Activated T-cell treated with anti-CD3 and anti-CD28 coated beads, Interleukin-2, amount 50 U/mL, for 72 hours (primary cell): ENCODE data around the gene TEX2. TPM values are rescaled to one million over a fixed set of nuclear protein-coding genes. Genes with fewer than 3 reads are reported as not detected.
"Not testable (repeated sequence)": the region's sequence is repeated elsewhere in the genome, so short reads cannot be mapped to it uniquely, and the experiment has no call there.

Source experiments
- ATAC-seq, 2 donors: fragments of 150-1000 bp; cut with Tn5 transposase; replicated peaks in 1 of 2; 2 replicates each; pipeline ENCODE4 v1.10.0; 2021; ENCODE audit warnings: moderate library complexity in 2 of 2, mild to moderate bottlenecking in 1 of 2
- DNase-seq, 2 donors: peaks; one replicate each; pipeline ENCODE4 v3.0.0; 2021 to 2022; ENCODE audit warnings: mixed read lengths in 1 of 2
- H3K27ac Mint-ChIP-seq: one replicate; pipeline ENCODE4 v1.8.0; 2022; ENCODE audit warnings: mild to moderate bottlenecking, moderate library complexity, mixed read lengths
- H3K27me3 Mint-ChIP-seq: one replicate; pipeline ENCODE4 v1.8.0; 2022; ENCODE audit warnings: low read depth, mixed read lengths
- H3K36me3 Mint-ChIP-seq, 2 donors: one replicate each; pipeline ENCODE4 v1.8.0; 2022; ENCODE audit warnings: mixed read lengths in 2 of 2, mild to moderate bottlenecking in 1 of 2; ENCODE audit not compliant: insufficient read depth in 2 of 2
- H3K4me1 Mint-ChIP-seq: one replicate; pipeline ENCODE4 v1.8.0; 2022; ENCODE audit warnings: low read depth, mixed read lengths
- H3K4me3 Mint-ChIP-seq, 2 donors: one replicate each; pipeline ENCODE4 v1.8.0; 2022; ENCODE audit warnings: mild to moderate bottlenecking in 2 of 2, mixed read lengths in 2 of 2, moderate library complexity in 2 of 2
- H3K9me3 Mint-ChIP-seq, 2 donors: one replicate each; pipeline ENCODE4 v1.8.0; 2022; ENCODE audit warnings: mixed read lengths in 2 of 2
- total RNA-seq, 2 donors: library from RNA; stranded (reverse); gene quantifications; one replicate each; pipeline ENCODE4 v1.2.3, GENCODE V29; 2022

TEX2 gene
- total RNA-seq, 2 donors from 2014 or later: 10.5 to 15.7 TPM

DNA sequence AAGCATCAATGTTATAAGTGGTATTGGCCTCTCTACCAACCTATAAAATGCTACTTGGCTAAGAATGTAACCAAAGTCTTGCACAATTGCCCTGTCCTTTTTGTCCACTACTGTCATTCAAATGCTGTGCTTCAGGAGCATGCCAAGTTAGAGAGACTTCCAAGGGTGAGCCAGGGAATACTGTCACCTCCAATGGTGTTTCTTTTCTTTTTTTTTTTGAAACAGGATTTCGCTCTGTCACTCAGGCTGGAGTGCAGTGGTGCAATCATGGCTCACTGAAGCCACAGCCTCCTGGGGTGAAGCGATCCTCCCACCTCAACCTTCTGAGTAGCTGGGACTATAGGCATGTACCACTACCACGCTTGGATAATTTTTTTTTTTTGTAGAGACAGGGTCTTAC lies 89.4 kb downstream of the TEX2 start:
- H3K9me3 Mint-ChIP-seq: no peaks in the 10 kb centered on the region
- H3K4me3 Mint-ChIP-seq: no peak overlapping the region
- peaks cover 0 to 5% of the 10 kb centered on the region in 2 donors for H3K36me3 Mint-ChIP-seq
- no peaks in the 10 kb centered on the region for H3K27me3 Mint-ChIP-seq
- ATAC-seq (no peak), DNase-seq (no peak)
- no peaks in the 10 kb centered on the region for H3K4me1 Mint-ChIP-seq
- no peak overlapping the region for H3K27ac Mint-ChIP-seq

DNA sequence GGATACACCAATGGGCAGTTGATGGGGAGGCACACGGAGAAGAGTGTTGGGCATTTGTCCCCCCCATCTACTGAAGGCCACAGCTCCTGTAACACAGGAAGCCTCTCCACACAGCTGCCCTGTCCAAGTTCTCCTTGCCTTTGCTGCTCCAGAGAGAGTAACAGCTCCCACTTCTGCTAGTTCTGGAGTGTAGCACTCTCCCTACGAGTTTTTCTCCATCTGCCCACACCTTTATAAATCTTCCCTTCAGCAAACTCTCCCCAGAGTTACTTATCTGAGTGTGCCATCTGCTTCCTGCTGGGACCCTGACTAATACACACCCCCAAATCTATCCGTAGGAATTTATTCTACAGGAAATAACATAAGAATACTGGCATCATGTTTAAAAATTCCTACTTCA lies 90.5 kb downstream of the TEX2 start:
- H3K4me3 Mint-ChIP-seq: no peak overlapping the region
- H3K27ac Mint-ChIP-seq: no peak overlapping the region
- no peaks in the 10 kb centered on the region for H3K27me3 Mint-ChIP-seq
- no peaks in the 10 kb centered on the region for H3K4me1 Mint-ChIP-seq
- ATAC-seq (no peak), DNase-seq (no peak)
- H3K9me3 Mint-ChIP-seq: no peaks in the 10 kb centered on the region
- peaks cover 0 to 5% of the 10 kb centered on the region in 2 donors for H3K36me3 Mint-ChIP-seq

DNA sequence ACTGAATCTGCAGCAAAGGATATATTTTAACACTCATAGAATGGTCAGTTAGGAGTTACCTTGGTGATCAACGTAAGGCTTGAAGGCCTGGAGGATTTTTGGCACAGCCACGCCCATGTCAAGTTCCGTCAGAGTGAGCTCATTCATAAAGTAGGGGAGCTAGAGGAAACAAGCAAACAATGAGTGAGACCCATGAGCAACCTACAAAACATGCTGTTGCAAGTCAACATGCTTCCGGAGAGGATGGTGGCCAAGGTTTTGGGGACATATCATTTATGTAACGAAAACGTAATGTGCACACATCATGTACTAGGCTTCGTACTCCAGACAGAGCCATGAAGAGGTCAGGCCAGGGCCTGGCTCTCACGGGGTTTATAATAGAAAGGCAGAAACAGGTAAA lies 92.0 kb downstream of the TEX2 start:
- Mint-ChIP-seq H3K27ac (no peak overlapping the region), H3K27me3 (no peaks in the 10 kb centered on the region), H3K4me1 (no peaks in the 10 kb centered on the region), H3K9me3 (no peaks in the 10 kb centered on the region), H3K36me3 (peaks cover 0 to 5% of the 10 kb centered on the region in 2 donors), H3K4me3 (no peak overlapping the region)
- no peak for DNase-seq
- ATAC-seq: no peak

DNA sequence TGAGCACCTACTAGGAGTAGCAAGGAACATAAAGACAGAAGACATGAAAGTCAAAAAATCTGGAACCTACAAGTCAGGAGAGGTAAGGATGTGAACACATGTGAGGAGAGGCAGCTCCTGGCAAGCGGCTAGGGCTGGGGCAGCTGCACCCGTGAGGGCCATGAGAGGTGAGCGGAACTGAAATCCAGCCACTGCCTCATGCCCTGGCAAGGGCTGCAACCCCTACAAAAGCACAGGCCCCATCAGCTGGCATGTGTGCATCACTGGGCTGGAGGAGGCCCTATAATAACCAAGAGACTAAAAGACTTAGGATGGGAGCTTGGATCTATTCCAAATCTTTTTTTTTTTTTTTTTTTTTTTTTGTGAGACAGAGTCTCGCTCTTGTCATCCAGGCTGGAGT lies 92.8 kb downstream of the TEX2 start:
- no peak for ATAC-seq
- Mint-ChIP-seq H3K27me3 (no peaks in the 10 kb centered on the region), H3K27ac (no peak overlapping the region), H3K36me3 (peaks cover 0 to 5% of the 10 kb centered on the region in 2 donors), H3K9me3 (no peaks in the 10 kb centered on the region), H3K4me1 (no peaks in the 10 kb centered on the region), H3K4me3 (no peak overlapping the region)
- DNase-seq: no peak

DNA sequence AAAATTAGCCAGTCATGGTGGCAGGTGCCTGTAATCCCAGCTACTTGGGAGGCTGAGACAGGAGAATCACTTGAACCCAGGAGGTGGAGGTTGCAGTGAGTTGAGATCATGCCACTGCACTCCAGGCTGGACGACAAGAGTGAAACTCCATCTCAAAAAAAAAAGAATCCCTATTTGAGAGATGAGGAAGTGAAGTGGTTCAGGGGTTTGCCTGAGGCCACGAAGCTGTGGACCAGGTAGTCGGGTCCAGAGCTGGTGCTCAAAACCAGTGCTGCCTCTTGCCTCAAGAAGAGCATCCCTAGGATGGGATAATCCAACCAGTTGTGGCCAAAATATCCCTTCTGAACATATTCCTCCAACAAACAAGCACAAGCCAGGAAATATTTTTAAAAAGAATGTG lies 95.4 kb downstream of the TEX2 start:
- H3K27ac Mint-ChIP-seq, H3K4me1 Mint-ChIP-seq, DNase-seq, H3K36me3 Mint-ChIP-seq, H3K9me3 Mint-ChIP-seq, ATAC-seq, H3K4me3 Mint-ChIP-seq, H3K27me3 Mint-ChIP-seq: not testable (repeated sequence)

DNA sequence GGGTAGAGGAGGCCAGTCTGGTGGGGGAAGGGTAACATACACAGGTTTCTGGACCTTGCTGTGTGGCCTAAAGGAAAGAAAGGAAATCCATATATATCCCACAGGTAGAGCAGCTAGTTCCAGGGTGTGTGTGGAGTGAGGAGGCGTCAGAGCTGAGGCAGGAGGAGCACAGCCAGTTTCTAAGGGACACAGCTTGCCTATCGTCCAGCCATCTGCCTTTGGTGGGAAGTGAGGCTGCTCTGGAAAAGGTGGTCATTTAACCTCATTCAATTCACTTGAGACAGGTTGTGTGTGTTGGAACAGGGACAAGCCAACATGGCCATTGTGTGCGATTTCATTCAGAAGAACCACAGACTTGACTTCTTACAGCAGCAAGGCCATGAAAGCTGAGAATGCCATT lies 96.2 kb downstream of the TEX2 start:
- H3K27ac Mint-ChIP-seq: no peak overlapping the region
- no peak for DNase-seq
- no peaks in the 10 kb centered on the region for H3K9me3 Mint-ChIP-seq

DNA sequence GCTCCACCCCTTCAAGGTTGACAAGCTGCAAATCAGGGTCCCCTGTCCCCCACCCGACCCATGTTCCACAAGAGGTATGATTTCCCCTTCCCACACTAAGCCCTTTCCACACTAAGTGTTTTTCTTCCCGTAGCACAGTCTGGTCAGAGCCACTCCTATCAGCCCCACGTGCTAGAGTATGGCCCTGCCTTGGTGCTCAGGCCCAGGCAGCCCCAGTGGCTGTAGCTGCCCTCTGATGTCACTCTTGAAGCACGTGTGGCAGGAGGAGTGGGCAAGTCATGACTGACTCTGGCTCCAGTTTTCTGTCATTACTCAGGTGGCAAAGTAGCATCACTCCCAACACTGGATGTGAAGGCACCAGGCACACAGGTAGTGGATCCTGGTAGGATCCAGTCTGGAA lies 97.7 kb downstream of the TEX2 start:
- Mint-ChIP-seq H3K27ac (no peak overlapping the region), H3K27me3 (no peaks in the 10 kb centered on the region), H3K36me3 (peaks cover 0 to 2% of the 10 kb centered on the region in 2 donors), H3K9me3 (no peaks in the 10 kb centered on the region), H3K4me1 (no peaks in the 10 kb centered on the region), H3K4me3 (no peak overlapping the region)
- no peak for DNase-seq
- ATAC-seq: no peak

More for the DNA sequence above, 96.2 kb downstream of the TEX2 start:
- Mint-ChIP-seq H3K36me3 (peaks cover under 1 to 5% of the 10 kb centered on the region in 2 donors), H3K27me3 (no peaks in the 10 kb centered on the region), H3K4me1 (no peaks in the 10 kb centered on the region), H3K4me3 (no peak overlapping the region)
- ATAC-seq: no peak

DNA sequence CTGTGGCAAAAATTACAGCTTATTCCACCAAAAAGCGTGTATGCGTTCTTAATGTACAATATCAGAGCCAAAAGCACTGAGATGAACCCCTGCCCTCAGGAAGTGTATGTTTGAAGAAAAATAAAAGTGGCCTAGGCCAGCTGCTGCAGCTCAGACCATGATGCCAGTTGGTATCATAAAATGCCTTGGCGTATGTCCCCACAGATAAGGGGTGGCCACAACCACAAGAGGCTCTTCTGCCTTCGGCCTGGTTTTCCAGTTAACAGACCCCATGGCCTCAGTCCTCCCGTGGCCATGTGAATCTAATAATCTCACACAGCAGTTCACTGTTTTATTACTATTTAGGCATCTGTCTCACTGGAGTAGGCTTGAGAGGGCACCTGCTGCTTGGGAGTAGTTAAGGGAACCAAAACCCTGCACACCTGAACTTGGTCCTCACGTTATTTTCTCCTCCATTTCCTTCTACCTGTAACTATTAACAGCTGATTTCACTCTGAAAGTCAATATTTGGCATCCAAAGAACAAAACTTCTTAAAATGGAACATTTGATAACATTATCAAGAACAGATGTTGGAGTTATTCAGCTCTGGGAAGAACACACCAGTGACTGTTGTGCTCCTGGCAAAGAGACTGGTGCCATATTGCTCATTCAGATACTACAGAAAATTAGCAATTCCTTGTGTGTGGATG lies 98.3 kb downstream of the TEX2 start:
- no peaks in the 10 kb centered on the region for H3K27me3 Mint-ChIP-seq
- no peak overlapping the region for H3K27ac Mint-ChIP-seq
- DNase-seq (no peak), ATAC-seq (no peak)
- H3K36me3 Mint-ChIP-seq: peaks cover 0 to 2% of the 10 kb centered on the region in 2 donors
- H3K4me3 Mint-ChIP-seq: no peak overlapping the region
- H3K4me1 Mint-ChIP-seq: no peaks in the 10 kb centered on the region
- H3K9me3 Mint-ChIP-seq: no peaks in the 10 kb centered on the region

DNA sequence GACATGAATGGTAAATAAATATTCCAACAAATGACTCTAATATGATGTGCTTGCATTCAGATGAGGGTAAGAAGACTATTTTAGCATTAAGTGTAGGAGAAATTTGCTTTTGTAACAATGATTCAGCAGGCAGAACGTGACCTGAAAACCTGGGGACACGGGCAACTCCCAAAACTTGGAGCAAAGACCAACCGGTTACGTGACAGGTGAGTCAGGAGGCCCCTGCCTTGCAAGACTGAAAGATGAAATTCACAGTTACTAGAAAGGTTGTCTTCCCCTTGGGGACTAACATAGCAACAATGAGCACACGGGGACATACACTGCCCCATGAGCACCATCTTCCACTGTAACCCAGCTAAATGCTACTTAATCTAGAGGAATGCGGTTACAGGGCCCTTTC lies 99.6 kb downstream of the TEX2 start:
- H3K9me3 Mint-ChIP-seq: no peaks in the 10 kb centered on the region
- H3K4me1 Mint-ChIP-seq: no peaks in the 10 kb centered on the region
- DNase-seq (no peak), ATAC-seq (no peak)
- H3K27me3 Mint-ChIP-seq: no peaks in the 10 kb centered on the region
- peaks cover 0 to 2% of the 10 kb centered on the region in 2 donors for H3K36me3 Mint-ChIP-seq
- H3K27ac Mint-ChIP-seq: no peak overlapping the region
- H3K4me3 Mint-ChIP-seq: no peak overlapping the region

DNA sequence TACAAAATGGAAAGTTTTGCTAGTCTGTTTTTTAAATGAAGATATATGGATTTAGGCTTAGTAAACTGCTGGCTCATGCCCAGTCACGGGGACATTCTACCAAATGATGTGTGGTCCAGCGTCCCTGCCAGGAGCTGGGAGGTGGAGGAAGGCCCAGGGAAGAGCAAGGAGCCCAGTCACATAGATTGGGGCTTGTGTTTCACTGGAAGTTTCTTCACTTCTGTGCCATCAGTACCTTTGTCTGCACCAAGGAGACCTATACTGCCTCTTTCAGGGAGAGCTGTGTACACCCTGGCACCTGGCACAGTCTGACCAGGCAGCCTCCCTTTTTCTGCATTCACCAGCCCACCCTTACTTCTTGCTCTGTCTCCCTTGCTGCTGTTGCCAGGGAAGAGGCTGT lies 100.5 kb downstream of the TEX2 start:
- Mint-ChIP-seq H3K27ac (no peak overlapping the region), H3K27me3 (no peaks in the 10 kb centered on the region)
- no peak for ATAC-seq

DNA sequence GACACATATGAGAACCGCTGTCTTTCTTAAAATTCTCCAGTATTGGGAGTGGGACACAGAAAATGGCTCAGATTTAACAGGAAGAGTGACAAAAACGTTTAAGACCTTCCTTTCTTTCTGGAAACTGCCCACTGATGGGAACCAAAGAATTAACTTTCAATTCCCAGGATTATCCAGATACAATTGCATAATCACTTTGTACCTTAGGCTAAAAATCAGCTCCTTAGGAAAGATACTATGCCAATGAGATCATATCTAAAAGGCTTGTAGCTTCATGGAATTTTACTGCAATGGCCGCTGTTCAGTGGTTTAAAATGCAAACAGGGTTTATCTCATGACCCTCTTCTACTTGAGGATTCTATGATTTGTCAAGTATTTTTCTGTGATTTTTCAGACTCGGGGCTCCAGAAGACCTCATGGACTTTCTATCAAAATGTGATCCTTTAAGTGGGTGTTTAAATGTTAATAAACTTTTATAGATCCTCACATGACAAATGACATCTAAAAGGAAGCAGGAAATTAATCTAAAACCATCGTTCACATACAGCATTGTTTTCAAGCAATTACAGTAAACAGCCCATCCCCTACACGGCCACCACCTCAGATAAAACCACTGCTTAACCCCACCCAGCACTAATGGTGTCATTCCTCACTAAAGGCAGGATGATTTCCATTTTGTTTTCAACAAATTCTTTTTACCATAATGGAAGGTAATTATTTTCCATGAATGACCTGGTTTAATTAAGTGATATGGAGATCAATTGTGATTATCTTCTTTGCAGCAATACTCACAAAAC lies 101.5 kb downstream of the TEX2 start:
- ATAC-seq: no peak
- H3K9me3 Mint-ChIP-seq: no peaks in the 10 kb centered on the region
- no peak overlapping the region for H3K27ac Mint-ChIP-seq
- peaks cover 0 to 2% of the 10 kb centered on the region in 2 donors for H3K36me3 Mint-ChIP-seq
- H3K4me1 Mint-ChIP-seq: no peaks in the 10 kb centered on the region
- no peak for DNase-seq
- H3K27me3 Mint-ChIP-seq: no peaks in the 10 kb centered on the region
- H3K4me3 Mint-ChIP-seq: no peak overlapping the region

More for the DNA sequence above, 100.5 kb downstream of the TEX2 start:
- Mint-ChIP-seq H3K9me3 (no peaks in the 10 kb centered on the region), H3K4me1 (no peaks in the 10 kb centered on the region), H3K36me3 (peaks cover 0 to 2% of the 10 kb centered on the region in 2 donors), H3K4me3 (no peak overlapping the region)
- DNase-seq: no peak

DNA sequence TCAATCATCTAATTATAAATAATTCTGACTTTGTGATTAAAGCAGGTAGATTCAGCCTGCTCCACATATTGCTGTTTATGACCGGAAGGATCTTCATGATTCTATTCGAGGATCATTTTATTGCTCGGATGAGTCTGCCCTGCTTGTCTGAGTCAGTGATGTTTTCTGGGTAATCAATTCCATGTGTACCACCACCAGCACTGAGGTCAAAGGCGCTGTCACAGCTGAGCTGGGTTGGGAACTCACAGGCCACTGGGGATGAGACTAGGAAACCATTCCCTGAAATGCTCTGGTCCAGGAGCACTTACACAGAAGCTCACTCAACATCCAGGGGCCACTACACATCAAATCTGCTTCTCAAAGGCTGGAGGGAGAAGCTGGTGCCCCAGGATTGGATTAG lies 102.7 kb downstream of the TEX2 start:
- DNase-seq: no peak
- ATAC-seq: no peak

DNA sequence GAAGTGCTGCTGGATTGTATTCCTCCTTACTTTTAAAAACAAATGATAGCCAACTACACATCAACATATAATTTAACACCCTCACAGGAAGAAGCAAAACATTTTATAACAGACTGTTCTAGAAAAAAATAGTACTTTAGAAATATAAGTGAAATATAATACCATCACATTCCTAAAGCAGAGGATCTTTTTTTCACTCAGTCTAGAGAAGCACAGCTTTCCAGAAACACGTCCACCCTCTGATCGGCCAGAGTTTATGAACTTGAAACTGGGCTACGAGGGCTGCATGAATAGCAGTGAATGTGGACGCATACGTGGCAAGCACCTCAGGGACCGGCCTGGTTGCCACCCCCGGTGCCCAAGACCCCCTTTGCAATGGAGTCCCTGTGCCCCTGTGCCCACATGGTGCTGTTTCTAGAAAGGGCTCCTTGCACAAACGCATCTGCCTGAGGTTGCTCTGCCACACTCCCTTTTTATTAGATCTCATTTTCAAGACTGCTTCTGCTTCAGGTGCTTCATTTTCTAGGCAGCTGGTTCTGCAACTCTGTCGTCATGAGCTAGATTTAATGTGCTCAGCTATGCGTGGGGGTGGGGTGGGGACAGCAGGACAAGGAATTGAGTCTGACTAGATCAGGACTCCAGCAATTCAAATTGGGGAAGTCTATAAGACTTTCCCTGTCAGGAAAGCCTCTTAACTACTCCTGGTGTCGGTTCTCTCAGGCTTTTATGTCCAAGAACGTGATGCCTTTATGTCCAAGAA lies 104.0 kb downstream of the TEX2 start:
- Mint-ChIP-seq H3K36me3 (peaks cover 0 to 2% of the 10 kb centered on the region in 2 donors), H3K27me3 (no peaks in the 10 kb centered on the region)
- no peak for ATAC-seq

More for the DNA sequence above, 102.7 kb downstream of the TEX2 start:
- peaks cover 0 to 2% of the 10 kb centered on the region in 2 donors for H3K36me3 Mint-ChIP-seq
- peaks cover 2% of the 10 kb centered on the region for H3K4me1 Mint-ChIP-seq
- H3K4me3 Mint-ChIP-seq: no peak overlapping the region
- H3K27ac Mint-ChIP-seq: no peak overlapping the region
- H3K9me3 Mint-ChIP-seq: no peaks in the 10 kb centered on the region
- H3K27me3 Mint-ChIP-seq: no peaks in the 10 kb centered on the region

More for the DNA sequence above, 104.0 kb downstream of the TEX2 start:
- no peak overlapping the region for H3K27ac Mint-ChIP-seq
- H3K4me3 Mint-ChIP-seq: no peak overlapping the region
- no peak for DNase-seq
- H3K4me1 Mint-ChIP-seq: peaks cover 12% of the 10 kb centered on the region
- H3K9me3 Mint-ChIP-seq: no peaks in the 10 kb centered on the region
